Astrocyte of the hippocampus (primary cell): ENCODE results near the gene SERPINA12.

ENCODE experiments used
- DNase-seq: peaks from one replicate; pipeline ENCODE4 v3.0.0; 2011; ENCODE audit warnings: low read depth, low spot score

Gene SERPINA12

GRCh38 chr14:94509356-94509755, at the start of gene SERPINA12:
Gene SERPINA12 (minus strand): TSS chr14:94509469. CDS start chr14:94498397, 11,072 bp downstream.
- DNase-seq: no peak

- no peak for DNase-seq
These were observed 49.6 kb upstream of the SERPINA12 start for GRCh38 chr14:94558842-94559241.

- no peak for DNase-seq
These were observed 48.1 kb upstream of the SERPINA12 start for GRCh38 chr14:94557327-94557726.

GRCh38 chr14:94555991-94556390, 46.7 kb upstream of the SERPINA12 start:
- no peak for DNase-seq

- DNase-seq: no peak
These were observed 40.8 kb upstream of the SERPINA12 start for GRCh38 chr14:94550041-94550440.

GRCh38 chr14:94548999-94549985, 40.0 kb upstream of the SERPINA12 start:
- DNase-seq: peak; percentile 75

- no peak for DNase-seq
These were observed 39.1 kb upstream of the SERPINA12 start for GRCh38 chr14:94548131-94548998.

- DNase-seq: no peak
These were observed 38.5 kb upstream of the SERPINA12 start for GRCh38 chr14:94547726-94548125.

GRCh38 chr14:94547151-94547680, 37.9 kb upstream of the SERPINA12 start:
- no peak for DNase-seq

- no peak for DNase-seq
These were observed 36.0 kb upstream of the SERPINA12 start for GRCh38 chr14:94545131-94545841.

- DNase-seq: no peak
These were observed 35.5 kb upstream of the SERPINA12 start for GRCh38 chr14:94544726-94545125.

- DNase-seq: no peak
These were observed 34.3 kb upstream of the SERPINA12 start for GRCh38 chr14:94543449-94544124.

- no peak for DNase-seq
These were observed 33.7 kb upstream of the SERPINA12 start for GRCh38 chr14:94542811-94543440.

GRCh38 chr14:94542111-94542810, 33.0 kb upstream of the SERPINA12 start:
- DNase-seq: no peak

- no peak for DNase-seq
These were observed 32.1 kb upstream of the SERPINA12 start for GRCh38 chr14:94541234-94541975.

- no peak for DNase-seq
These were observed 30.9 kb upstream of the SERPINA12 start for GRCh38 chr14:94540031-94540794.

GRCh38 chr14:94539181-94539580, 29.9 kb upstream of the SERPINA12 start:
- DNase-seq: no peak

GRCh38 chr14:94538070-94538740, 28.9 kb upstream of the SERPINA12 start:
- no peak for DNase-seq
